Stimulated activated CD8-positive, alpha-beta memory T cell treated with anti-CD3 and anti-CD28 coated beads, Interleukin-7, amount 100 ng/mL, for 4 hours (primary cell): Measurements from ENCODE around the gene KCTD15.

Source experiments
- DNase-seq, 2 donors: peaks; one replicate each; pipeline ENCODE4 v3.0.0-alpha.2; 2020; ENCODE audit warnings: low read depth in 2 of 2

Gene KCTD15

DNA sequence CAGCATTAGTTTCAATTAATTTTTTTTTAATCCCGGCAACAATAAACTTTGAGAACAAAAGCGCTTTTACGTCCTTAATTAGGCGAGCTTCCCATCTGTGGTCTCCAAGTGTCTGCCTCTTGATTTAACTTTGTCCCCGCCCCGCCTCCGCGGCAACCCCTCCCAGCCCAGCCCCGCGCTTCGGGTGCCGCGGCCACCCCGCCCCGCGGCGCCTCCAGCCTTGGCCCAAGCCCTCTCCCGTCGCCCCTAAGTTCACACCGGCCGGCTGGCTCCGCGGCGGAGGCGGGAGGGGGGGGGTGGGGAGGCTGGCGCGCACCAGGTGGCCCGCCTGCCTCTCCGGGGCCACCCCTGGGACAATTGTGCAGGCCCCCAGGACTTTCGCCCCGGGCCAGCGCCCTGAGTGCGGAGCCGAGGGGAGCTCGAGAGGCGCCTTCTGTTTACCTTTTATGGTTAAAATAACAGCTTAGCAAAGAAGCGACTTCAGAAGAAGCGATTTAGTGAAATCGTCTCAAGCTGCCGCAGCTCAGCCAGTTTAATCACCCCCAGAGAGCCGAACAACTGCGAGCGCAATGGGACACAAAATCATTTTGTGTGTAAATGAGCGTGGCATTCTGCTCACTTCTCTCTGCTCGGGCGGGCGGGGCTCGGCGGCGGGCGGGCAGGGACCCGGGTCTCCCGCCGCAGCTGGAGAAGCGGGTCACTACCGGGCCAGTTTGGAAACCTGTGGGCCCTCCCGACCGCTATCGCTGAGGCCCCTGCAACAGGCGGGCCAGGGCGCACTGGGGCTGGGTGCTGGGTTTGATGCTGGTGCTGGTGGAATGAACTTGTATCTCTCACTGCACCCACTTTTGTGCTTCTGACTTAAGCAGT, 1.4 kb downstream of the KCTD15 start:
- DNase-seq, result no peak

GRCh38 chr19:33798681-33799111, 2.0 kb downstream of the KCTD15 start:
- no peak for DNase-seq

DNA sequence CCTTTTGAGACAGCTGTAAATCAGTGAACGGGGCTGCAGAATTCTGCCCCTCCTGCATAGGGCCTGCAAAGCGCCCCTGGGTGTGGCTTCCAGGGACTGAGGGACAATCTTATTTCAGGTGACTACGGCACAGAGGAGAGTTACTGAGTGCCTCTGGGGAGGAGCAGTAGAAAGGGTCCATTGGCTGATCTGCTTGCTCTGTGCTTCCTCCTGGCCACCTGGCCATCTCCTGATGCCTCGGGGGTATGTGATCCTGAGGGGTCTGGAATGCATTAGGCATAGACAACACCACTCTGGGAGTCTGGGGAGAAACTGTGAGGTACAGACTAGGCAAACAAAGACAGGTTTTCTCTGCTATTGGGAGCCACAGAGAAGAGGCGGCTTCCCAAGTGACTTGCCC, 2.8 kb downstream of the KCTD15 start:
- no peak for DNase-seq

GRCh38 chr19:33800012-33800680, 3.5 kb downstream of the KCTD15 start:
- DNase-seq, result no peak

GRCh38 chr19:33801411-33801810, 4.7 kb downstream of the KCTD15 start:
- DNase-seq, result no peak

DNA sequence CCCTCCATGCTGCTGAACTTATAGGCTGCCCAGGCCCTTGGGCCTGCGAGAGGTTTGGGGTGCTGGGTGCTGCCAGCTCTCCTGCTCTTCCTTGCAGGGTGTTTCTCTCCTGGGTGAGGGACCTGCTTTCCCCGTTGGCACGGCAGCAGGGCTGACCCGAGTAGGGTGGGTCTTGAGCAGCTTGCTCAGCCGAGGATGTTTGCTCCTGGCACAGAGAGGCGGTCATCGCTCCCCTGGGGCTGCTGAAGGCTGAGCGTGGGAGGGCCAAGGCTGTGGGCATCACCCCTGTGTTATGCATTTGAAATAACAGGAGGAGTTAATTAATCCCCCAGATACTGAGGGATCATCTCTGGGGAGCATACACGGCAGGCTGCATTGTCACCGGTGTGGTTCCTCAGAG, 5.3 kb downstream of the KCTD15 start:
- no peak for DNase-seq

DNA sequence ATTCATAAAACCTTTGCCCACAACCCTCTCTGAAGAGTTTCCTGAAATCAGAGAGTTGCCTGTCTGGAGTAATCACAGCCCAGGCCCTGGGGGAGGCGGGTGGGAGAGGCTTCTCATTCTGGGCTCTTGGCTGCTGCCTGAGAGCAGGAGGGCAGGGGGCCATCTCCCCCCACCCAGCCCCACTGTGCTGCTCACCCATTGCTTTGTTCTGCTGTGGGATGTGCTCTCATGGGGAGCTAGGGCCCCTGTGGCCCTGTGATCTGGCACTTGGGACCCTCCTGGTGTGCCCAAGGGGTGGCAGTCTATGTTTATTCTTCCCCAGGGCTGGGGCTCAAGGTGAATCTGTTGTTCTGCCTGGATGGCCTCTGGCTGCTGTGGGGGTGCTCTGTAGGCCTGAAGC, 6.1 kb downstream of the KCTD15 start:
- no peak for DNase-seq

GRCh38 chr19:33803383-33803782, 6.7 kb downstream of the KCTD15 start:
- no peak for DNase-seq

DNA sequence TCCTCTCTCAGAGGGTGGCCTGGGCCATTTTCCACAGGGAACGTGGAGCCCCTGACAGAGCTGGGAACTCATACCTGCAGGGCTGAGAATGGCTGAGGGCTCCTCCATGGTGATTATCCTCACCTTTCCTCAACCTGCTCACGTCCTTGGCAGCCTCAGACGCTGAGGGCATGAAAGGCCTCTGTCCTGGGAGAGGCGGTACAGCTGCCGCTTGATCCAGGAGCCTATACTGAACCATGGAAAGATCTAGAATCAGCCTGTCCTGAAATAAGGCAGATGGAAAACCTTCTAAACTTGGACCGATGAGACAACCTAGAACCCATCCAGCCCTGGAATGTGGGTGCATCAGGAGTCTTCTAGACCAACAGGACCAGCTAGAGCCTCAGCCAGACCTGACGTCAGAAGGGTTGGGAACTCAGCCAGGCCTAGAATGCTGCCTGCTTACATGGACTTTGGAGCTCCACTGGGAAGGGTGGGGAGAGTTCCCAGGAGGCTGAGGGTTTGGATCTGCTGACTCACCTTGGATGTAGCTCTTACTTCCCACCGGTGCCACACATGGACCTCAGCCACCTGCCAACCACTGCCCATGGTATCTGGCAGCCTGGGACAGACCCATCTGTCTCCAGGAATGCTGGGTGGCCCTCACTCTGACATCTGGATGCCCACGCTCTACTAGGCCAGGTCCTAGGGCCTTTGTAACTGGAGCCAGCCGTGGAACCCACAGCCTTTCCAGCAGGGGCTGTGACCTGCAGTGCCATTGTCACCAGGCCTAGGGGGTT, 7.5 kb downstream of the KCTD15 start:
- DNase-seq, result no peak

GRCh38 chr19:33805313-33805712, 8.6 kb downstream of the KCTD15 start:
- DNase-seq, result no peak

- DNase-seq, result no peak
Measured at GRCh38 chr19:33805840-33806433, 9.3 kb downstream of the KCTD15 start.

DNA sequence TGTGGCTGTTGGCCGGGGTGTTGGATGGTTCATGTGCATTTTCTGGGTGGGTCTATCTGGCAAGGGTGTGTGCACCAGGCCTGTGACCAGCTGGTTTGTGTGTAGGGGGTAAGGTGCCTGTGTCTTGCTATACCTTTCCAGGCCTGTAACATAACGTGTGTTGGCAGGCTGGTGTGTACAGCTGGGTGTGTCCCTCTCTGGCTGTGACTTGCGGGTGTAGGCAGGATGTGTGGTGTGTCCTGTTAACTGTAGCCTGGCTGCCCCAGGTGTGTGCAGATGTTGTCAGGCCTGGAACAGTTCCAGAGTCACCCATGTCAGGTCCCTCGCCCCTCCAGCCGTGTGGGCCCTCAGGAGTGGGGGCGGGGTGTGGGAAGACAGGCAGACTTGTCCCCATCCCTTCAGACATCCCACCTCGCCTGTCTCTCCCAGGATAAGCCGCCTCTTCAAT, 9.8 kb downstream of the KCTD15 start:
- no peak for DNase-seq

DNA sequence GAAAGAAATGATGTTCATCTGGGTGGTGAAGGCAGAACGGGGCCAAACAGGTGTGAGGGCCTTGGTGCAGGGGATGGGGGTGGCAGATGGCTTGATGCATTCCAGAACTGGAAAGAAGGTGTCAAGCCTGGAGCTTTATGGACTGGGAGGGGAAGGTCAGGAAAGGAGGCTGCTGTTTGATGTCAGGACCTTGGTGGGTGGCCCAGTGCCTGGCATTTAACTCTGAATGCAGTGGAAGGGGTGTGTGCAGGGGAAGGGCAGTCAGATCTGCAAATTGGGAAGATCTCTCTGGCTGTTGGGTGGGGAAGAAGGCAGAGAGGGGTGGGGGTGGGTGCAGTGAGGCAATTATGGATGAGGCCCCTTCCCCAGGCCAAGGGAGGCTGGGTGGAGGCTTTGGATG, 11.7 kb downstream of the KCTD15 start:
- no peak for DNase-seq

GRCh38 chr19:33809960-33810359, 13.3 kb downstream of the KCTD15 start:
- DNase-seq, result no peak

- DNase-seq, result no peak
Measured at GRCh38 chr19:33810821-33811220, 14.2 kb downstream of the KCTD15 start.

GRCh38 chr19:33811246-33811645, 14.6 kb downstream of the KCTD15 start:
- no peak for DNase-seq

DNA sequence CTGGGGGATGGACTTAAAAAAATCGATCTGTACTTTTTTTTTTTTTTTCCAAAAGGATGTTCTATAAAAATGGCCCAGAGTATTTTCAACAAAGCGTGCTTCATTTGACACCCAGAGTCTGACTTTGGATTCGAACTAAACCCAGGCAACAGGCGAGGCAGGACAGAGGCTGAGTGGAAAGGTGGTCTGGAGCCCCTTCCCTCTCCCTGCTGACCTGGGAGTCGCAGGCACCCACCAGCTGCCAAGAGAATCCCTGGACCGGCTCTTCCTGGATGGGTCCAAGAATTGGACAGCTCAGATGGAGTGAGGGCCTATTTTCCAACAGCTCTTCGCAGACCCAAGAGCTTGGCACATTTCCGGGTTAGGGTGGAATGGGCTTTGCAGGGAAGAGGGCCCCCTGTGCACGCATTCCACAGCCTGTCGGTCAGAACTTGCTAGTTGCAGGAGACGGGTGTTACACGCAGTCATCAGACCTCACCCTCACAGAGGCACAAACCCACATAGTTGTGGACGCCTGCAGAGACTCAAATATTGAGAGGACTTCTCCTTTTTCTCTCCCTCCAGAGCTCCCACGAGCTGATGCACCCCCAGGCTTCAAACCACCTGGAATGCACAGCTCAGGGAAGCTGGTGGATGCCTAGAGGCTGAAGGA, 15.2 kb downstream of the KCTD15 start:
- DNase-seq, result no peak

- no peak for DNase-seq
Measured at GRCh38 chr19:33812388-33813330, 16.0 kb downstream of the KCTD15 start.

DNA sequence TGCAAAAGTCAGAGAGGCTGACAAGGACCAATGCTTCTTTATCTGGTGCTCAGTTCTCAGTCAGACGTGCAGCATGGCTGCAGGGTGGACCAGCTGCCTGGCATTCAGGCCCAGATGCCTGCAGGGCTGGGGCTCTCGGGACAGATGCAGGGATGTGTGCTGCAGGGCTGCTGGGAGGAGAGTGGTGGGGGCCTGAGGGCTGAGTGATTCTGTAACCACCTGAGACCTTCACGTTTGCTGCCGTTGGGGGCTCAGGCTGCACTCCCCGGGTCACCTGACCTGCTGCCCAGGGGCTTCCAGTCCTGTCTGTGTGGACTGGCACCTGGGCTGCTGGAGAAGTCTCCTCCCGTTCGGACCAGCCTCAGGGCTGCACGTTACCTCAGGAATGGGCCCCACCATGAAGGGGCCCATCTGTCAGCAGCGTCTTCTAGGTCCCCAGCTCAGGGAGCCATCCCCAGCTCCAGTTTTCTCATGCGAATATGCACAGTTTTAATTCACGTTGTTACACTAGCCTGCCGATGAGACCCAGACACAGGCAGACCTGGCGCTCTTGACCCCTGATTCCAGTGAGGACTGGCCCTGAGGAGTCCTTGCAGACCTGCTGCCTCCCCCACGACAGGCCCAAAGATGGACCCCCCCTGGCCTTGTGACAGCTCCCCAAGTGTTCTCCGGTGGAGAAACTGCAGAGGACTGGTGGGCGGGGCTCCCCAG, 16.9 kb downstream of the KCTD15 start:
- no peak for DNase-seq
